Hepatocyte (in vitro differentiated cells): ENCODE results near the gene DLX3. TPM values are rescaled to one million over a fixed set of nuclear protein-coding genes. Genes with fewer than 3 reads are reported as not detected.

ENCODE experiments used
- DNase-seq: peaks from one replicate; pipeline ENCODE4 v3.0.0-alpha.2; 2016; ENCODE audit warnings: low spot score
- H2AFZ ChIP-seq: fragments of 200-600 bp; sonication (generic); 2 replicates; pipeline ENCODE4 v1.6.0; 2016; ENCODE audit warnings: antibody characterized with exemption, mild to moderate bottlenecking
- H3K27ac ChIP-seq: fragments of 200-600 bp; sonication (generic); 2 replicates; pipeline ENCODE4 v1.5.1; 2016; ENCODE audit warnings: mild to moderate bottlenecking
- H3K27me3 ChIP-seq: fragments of 200-600 bp; sonication (generic); 2 replicates; pipeline ENCODE4 v1.6.1; 2016
- H3K36me3 ChIP-seq: fragments of 200-600 bp; sonication (generic); replicated peaks from 2 replicates; pipeline ENCODE4 v1.5.1; 2016; ENCODE audit warnings: low read depth; ENCODE audit not compliant: insufficient read depth
- H3K4me1 ChIP-seq: fragments of 200-600 bp; sonication (generic); 2 replicates; pipeline ENCODE4 v1.5.1; 2016; ENCODE audit warnings: mild to moderate bottlenecking, moderate library complexity; ENCODE audit not compliant: insufficient read depth
- H3K4me2 ChIP-seq: fragments of 200-600 bp; sonication (generic); 2 replicates; pipeline ENCODE4 v1.6.0; 2016
- H3K4me3 ChIP-seq: fragments of 200-600 bp; sonication (generic); 2 replicates; pipeline ENCODE4 v1.5.1; 2016; ENCODE audit warnings: mild to moderate bottlenecking
- H3K79me2 ChIP-seq: fragments of 200-600 bp; sonication (generic); 2 replicates; pipeline ENCODE4 v1.6.0; 2017; ENCODE audit warnings: mild to moderate bottlenecking
- H3K9me2 ChIP-seq: fragments of 200-600 bp; sonication (generic); replicated peaks from 2 replicates; pipeline ENCODE4 v1.6.0; 2017; ENCODE audit warnings: mild to moderate bottlenecking; ENCODE audit not compliant: insufficient read depth
- H3K9me3 ChIP-seq: fragments of 200-600 bp; sonication (generic); 2 replicates; pipeline ENCODE4 v1.5.1; 2016; ENCODE audit warnings: low read depth, mild to moderate bottlenecking
- H4K20me1 ChIP-seq: fragments of 200-600 bp; sonication (generic); 2 replicates; pipeline ENCODE4 v1.6.0; 2016; ENCODE audit warnings: mild to moderate bottlenecking; ENCODE audit not compliant: insufficient read depth, poor library complexity, severe bottlenecking
- EZH2 ChIP-seq: fragments of 200-600 bp; sonication (generic); IDR thresholded peaks from 2 replicates; pipeline ENCODE4 v1.6.1; 2016; ENCODE audit warnings: antibody characterized with exemption, mild to moderate bottlenecking, borderline replicate concordance
- EZH2phosphoT487 ChIP-seq: fragments of 200-600 bp; sonication (generic); IDR thresholded peaks from one replicate; pipeline ENCODE4 v1.6.1; 2018; ENCODE audit warnings: antibody characterized with exemption, mild to moderate bottlenecking, low read depth, moderate library complexity; ENCODE audit not compliant: unreplicated experiment, severe bottlenecking
- WGBS: methylation state at CpG from one replicate; pipeline ENCODE4 v1.1.6; 2016; ENCODE audit warnings: low lambda C conversion rate; ENCODE audit errors: missing lambda C conversion rate; 5-methylcytosine and 5-hydroxymethylcytosine counted together
- polyA plus RNA-seq: library from polyadenylated mRNA; unstranded; fragments of >200 nt; fragmentation: Nextera tagmentation; extraction: Ambion mirVana; gene quantifications from 2 replicates; pipeline ENCODE4 v1.2.1, GENCODE V29; 2016
- total RNA-seq: library from RNA; depleted of rRNA; stranded (reverse); fragments of >200 nt; gene quantifications from 2 replicates; pipeline ENCODE4 v1.2.3, GENCODE V29; 2014
- TF ChIP-seq, protein P1 (sequence below): fragments of 200-600 bp; sonication (generic); IDR thresholded peaks from 2 replicates; pipeline ENCODE4 v1.5.1; 2016; ENCODE audit warnings: antibody characterized with exemption, mild to moderate bottlenecking; ENCODE audit not compliant: poor library complexity

Gene DLX3
- total and polyA plus RNA-seq, 2 experiments from 2014 or later = 0.37 to 1.1 TPM

DNA sequence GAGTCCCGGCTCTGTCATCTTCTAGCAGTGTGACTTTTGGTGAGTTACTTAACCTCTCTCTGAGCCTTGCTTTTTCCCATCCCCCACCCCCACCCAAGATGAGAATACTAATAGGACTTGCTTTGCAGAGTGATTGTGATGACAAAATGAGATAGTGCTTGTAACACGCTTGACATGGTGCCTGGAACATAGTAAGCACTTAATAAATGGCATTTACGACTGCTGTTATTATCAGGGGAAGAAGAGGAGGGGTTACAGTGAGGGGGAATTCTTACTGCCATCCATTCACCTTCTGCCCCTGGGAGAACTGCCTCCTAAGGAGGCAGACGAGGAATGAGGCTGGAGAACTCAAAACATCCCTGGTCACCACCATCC, 18.2 kb downstream of the DLX3 start:
- TF ChIP-seq, protein P1, sequence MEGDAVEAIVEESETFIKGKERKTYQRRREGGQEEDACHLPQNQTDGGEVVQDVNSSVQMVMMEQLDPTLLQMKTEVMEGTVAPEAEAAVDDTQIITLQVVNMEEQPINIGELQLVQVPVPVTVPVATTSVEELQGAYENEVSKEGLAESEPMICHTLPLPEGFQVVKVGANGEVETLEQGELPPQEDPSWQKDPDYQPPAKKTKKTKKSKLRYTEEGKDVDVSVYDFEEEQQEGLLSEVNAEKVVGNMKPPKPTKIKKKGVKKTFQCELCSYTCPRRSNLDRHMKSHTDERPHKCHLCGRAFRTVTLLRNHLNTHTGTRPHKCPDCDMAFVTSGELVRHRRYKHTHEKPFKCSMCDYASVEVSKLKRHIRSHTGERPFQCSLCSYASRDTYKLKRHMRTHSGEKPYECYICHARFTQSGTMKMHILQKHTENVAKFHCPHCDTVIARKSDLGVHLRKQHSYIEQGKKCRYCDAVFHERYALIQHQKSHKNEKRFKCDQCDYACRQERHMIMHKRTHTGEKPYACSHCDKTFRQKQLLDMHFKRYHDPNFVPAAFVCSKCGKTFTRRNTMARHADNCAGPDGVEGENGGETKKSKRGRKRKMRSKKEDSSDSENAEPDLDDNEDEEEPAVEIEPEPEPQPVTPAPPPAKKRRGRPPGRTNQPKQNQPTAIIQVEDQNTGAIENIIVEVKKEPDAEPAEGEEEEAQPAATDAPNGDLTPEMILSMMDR = no peak
- TF ChIP-seq EZH2phosphoT487 (no peak), EZH2 (no peak)
- no peak for DNase-seq
- Histone ChIP-seq H3K27me3 (peaks cover 58% of the 10 kb centered on the region), H3K9me2 (no peaks in the 10 kb centered on the region), H3K27ac (no peak overlapping the region), H3K36me3 (no peaks in the 10 kb centered on the region), H3K4me3 (no peak overlapping the region), H2AFZ (no peak overlapping the region), H4K20me1 (no peaks in the 10 kb centered on the region), H3K9me3 (no peaks in the 10 kb centered on the region), H3K4me2 (no peak overlapping the region), H3K79me2 (no peaks in the 10 kb centered on the region), H3K4me1 (peaks cover 9% of the 10 kb centered on the region)
- 57% methylated on average over 4 of the region's 4 CpGs for WGBS

DNA sequence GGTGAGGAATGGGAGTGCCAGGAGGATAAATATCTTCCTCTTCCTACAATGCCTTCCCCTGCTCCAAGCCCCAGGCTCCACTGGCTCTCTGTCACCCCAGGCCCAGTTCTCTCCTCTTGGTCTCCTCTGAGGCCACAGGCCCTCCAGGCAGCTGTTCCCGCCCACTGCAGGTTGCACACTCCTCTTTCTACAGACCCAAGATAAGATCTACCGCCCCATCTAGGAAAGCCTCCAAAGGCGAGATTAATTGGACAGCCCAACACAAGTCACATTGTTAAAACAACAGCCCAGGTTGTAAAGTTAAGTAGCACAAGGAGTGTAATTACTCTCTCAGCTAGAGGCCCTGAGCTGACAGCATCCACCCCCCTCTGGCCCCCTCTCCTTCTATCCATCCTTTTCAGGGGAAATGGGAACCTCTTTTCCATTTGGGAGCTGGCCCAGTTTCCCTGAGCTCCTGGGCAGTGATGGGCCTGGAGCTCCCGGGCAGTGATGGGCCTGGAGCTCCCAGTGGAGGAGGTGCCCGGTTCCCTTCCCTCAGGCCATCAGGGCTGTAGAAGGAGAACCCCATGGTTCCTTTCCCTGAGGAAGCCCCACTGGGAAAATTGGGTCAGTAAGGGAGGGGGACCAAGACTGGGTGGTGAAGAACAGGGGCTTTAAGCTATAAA, 18.7 kb downstream of the DLX3 start:
- peak; percentile 45 for DNase-seq

DNA sequence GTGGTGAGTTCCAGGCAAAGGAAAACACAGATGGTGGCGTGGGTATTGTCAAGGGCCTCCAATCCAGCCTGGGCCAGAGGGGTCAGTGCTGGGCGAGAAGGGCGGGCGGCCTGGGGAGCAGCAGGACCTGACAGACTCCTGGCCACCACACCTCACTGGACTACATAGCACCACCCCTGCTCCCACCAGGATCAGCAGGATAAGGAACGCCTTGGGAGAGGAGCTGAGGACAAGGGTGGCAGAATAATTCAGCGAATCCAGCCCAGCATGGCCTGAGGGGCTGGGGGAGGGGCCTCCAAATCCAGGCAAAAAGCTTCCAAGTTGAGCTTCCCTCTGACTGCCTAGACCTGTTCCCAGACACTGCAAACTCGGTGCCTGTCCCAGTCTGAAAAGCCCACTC, 19.5 kb downstream of the DLX3 start:
- H3K27ac ChIP-seq = no peak overlapping the region
- H3K36me3 ChIP-seq = no peaks in the 10 kb centered on the region
- 60% methylated on average over 7 of the region's 7 CpGs for WGBS

More for the DNA sequence above, 18.7 kb downstream of the DLX3 start:
- H2AFZ ChIP-seq = no peak overlapping the region
- no peak overlapping the region for H3K27ac ChIP-seq
- no peak overlapping the region for H3K4me3 ChIP-seq
- H3K79me2 ChIP-seq = no peaks in the 10 kb centered on the region
- H3K9me2 ChIP-seq = no peaks in the 10 kb centered on the region
- no peaks in the 10 kb centered on the region for H4K20me1 ChIP-seq
- no peak overlapping the region for H3K4me2 ChIP-seq
- H3K27me3 ChIP-seq = peaks cover 63% of the 10 kb centered on the region
- WGBS = 45% methylated on average over 5 of the region's 5 CpGs
- H3K4me1 ChIP-seq = peaks cover 13% of the 10 kb centered on the region
- no peaks in the 10 kb centered on the region for H3K9me3 ChIP-seq
- H3K36me3 ChIP-seq = no peaks in the 10 kb centered on the region
- TF ChIP-seq EZH2 (no peak), EZH2phosphoT487 (no peak)
- TF ChIP-seq, protein P1 = no peak

DNA sequence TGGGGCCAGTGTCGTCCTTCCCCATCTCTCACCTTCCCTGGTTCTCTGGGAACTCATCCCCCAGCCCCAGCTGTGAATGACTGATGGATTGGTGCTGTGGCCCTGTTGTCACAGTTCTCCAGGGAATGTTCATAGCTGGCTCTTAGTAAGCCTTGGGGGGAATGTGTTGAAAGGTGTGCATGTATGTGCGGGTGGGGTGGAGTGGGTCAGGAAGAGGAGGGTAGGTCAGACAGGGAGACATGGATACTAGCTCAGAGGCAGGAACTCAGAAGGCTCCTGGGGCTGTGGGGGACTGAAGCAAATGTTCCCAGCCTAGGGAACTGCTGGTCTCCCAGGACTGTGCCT, 21.8 kb downstream of the DLX3 start:
- H3K27ac ChIP-seq = no peak overlapping the region
- DNase-seq = no peak
- H3K79me2 ChIP-seq = no peaks in the 10 kb centered on the region
- no peaks in the 10 kb centered on the region for H3K9me3 ChIP-seq
- H3K36me3 ChIP-seq = no peaks in the 10 kb centered on the region
- peaks cover 85% of the 10 kb centered on the region for H3K27me3 ChIP-seq
- 19% methylated on average over 2 of the region's 2 CpGs for WGBS
- no peak overlapping the region for H3K4me3 ChIP-seq
- H3K4me2 ChIP-seq = no peak overlapping the region
- peaks cover 23% of the 10 kb centered on the region for H3K4me1 ChIP-seq
- TF ChIP-seq EZH2 (no peak), EZH2phosphoT487 (no peak)
- TF ChIP-seq, protein P1 = no peak
- H2AFZ ChIP-seq = no peak overlapping the region
- H4K20me1 ChIP-seq = no peaks in the 10 kb centered on the region
- H3K9me2 ChIP-seq = no peaks in the 10 kb centered on the region

More for the DNA sequence above, 19.5 kb downstream of the DLX3 start:
- no peak for DNase-seq
- H2AFZ ChIP-seq = no peak overlapping the region
- no peak overlapping the region for H3K4me2 ChIP-seq
- H3K27me3 ChIP-seq = peaks cover 71% of the 10 kb centered on the region
- TF ChIP-seq EZH2phosphoT487 = no peak
- TF ChIP-seq EZH2 = no peak
- H3K4me3 ChIP-seq = no peak overlapping the region
- no peaks in the 10 kb centered on the region for H3K9me2 ChIP-seq
- no peaks in the 10 kb centered on the region for H3K9me3 ChIP-seq
- H3K4me1 ChIP-seq = peaks cover 13% of the 10 kb centered on the region
- no peaks in the 10 kb centered on the region for H4K20me1 ChIP-seq
- H3K79me2 ChIP-seq = no peaks in the 10 kb centered on the region
